ENCODE data around the gene COG8.
"Not testable (repeated sequence)": the region's sequence is repeated elsewhere in the genome, so short reads cannot be mapped to it uniquely, and the experiment has no call there.

Gene COG8

GRCh38 chr16:69319381-69319780 is 20.0 kb downstream of the COG8 start:
- DNase-seq (ENCODE audit: low spot score), result no peak

- DNase-seq (ENCODE audit: low spot score), result no peak
Observed at GRCh38 chr16:69318911-69319289, 20.5 kb downstream of the COG8 start.

- no peak for DNase-seq (ENCODE audit: low spot score)
Observed at GRCh38 chr16:69318177-69318910, 21.0 kb downstream of the COG8 start.

GRCh38 chr16:69316595-69317034 is 22.7 kb downstream of the COG8 start:
- no peak for DNase-seq (ENCODE audit: low spot score)

- no peak for DNase-seq (ENCODE audit: low spot score)
Observed at GRCh38 chr16:69315486-69316311, 23.7 kb downstream of the COG8 start.

- DNase-seq (ENCODE audit: low spot score), result no peak
Observed at GRCh38 chr16:69314534-69314933, 24.8 kb downstream of the COG8 start.

GRCh38 chr16:69313469-69313868 is 25.9 kb downstream of the COG8 start:
- DNase-seq (ENCODE audit: low spot score), result no peak

- DNase-seq (ENCODE audit: low spot score), result no peak
Observed at GRCh38 chr16:69311533-69312387, 27.6 kb downstream of the COG8 start.

GRCh38 chr16:69310653-69311532 is 28.5 kb downstream of the COG8 start, which contains the start of gene VPS4A:
Gene VPS4A, plus strand, starts transcription at chr16:69311350. Its CDS starts 162 bp downstream, at chr16:69311512.
- peak; percentile 99 for DNase-seq (ENCODE audit: low spot score)

- DNase-seq (ENCODE audit: low spot score), result peak; percentile 82
Observed at GRCh38 chr16:69309316-69309715, 30.0 kb downstream of the COG8 start.

GRCh38 chr16:69307856-69308255 is 31.5 kb downstream of the COG8 start:
- no peak for DNase-seq (ENCODE audit: low spot score)

GRCh38 chr16:69307091-69307490 is 32.3 kb downstream of the COG8 start:
- no peak for DNase-seq (ENCODE audit: low spot score)

- DNase-seq (ENCODE audit: low spot score), result no peak
Observed at GRCh38 chr16:69306031-69306430, 33.3 kb downstream of the COG8 start.

- no peak for DNase-seq (ENCODE audit: low spot score)
Observed at GRCh38 chr16:69302301-69302700, 37.1 kb downstream of the COG8 start.

- no peak for DNase-seq (ENCODE audit: low spot score)
Observed at GRCh38 chr16:69301861-69302260, 37.5 kb downstream of the COG8 start.

GRCh38 chr16:69301187-69301586 is 38.2 kb downstream of the COG8 start:
- DNase-seq (ENCODE audit: low spot score), result no peak

- no peak for DNase-seq (ENCODE audit: low spot score)
Observed at GRCh38 chr16:69298261-69298660, 41.1 kb downstream of the COG8 start.

- not testable (repeated sequence) for DNase-seq (ENCODE audit: low spot score)
Observed at GRCh38 chr16:69296771-69297170, 42.6 kb downstream of the COG8 start.

- no peak for DNase-seq (ENCODE audit: low spot score)
Observed at GRCh38 chr16:69294051-69294450, 45.3 kb downstream of the COG8 start.

GRCh38 chr16:69293401-69293800 is 46.0 kb downstream of the COG8 start:
- no peak for DNase-seq (ENCODE audit: low spot score)

- DNase-seq (ENCODE audit: low spot score), result not testable (repeated sequence)
Observed at GRCh38 chr16:69291657-69292056, 47.7 kb downstream of the COG8 start.
